GM18909 (cell line): ENCODE results near the gene PAPPA2.
"Not testable (repeated sequence)": the region's sequence is repeated elsewhere in the genome, so short reads cannot be mapped to it uniquely, and the experiment has no call there.

Source experiments
- ATAC-seq: cut with Tn5 transposase; IDR thresholded peaks from one replicate; pipeline ENCODE4 v1.9.1; 2021; ENCODE audit warnings: mild to moderate bottlenecking; ENCODE audit not compliant: unreplicated experiment, poor library complexity

PAPPA2 gene

GRCh38 chr1:176545034-176545639 lies 82.2 kb downstream of the PAPPA2 start:
- ATAC-seq = no peak

GRCh38 chr1:176546825-176547224 lies 83.8 kb downstream of the PAPPA2 start:
- no peak for ATAC-seq

GRCh38 chr1:176551146-176551545 lies 88.2 kb downstream of the PAPPA2 start:
- no peak for ATAC-seq

GRCh38 chr1:176552217-176552991 lies 89.4 kb downstream of the PAPPA2 start:
- ATAC-seq = no peak

- no peak for ATAC-seq
Observed at GRCh38 chr1:176552999-176553398, 90.0 kb downstream of the PAPPA2 start.

GRCh38 chr1:176556288-176556687 lies 93.3 kb downstream of the PAPPA2 start:
- ATAC-seq = no peak

GRCh38 chr1:176557543-176558258 lies 94.7 kb downstream of the PAPPA2 start:
- no peak for ATAC-seq

- no peak for ATAC-seq
Observed at GRCh38 chr1:176558561-176558960, 95.6 kb downstream of the PAPPA2 start.

- no peak for ATAC-seq
Observed at GRCh38 chr1:176559474-176559873, 96.5 kb downstream of the PAPPA2 start.

GRCh38 chr1:176559878-176560277 lies 96.9 kb downstream of the PAPPA2 start:
- peak; percentile 76 for ATAC-seq

- ATAC-seq = no peak
Observed at GRCh38 chr1:176560681-176561080, 97.7 kb downstream of the PAPPA2 start.

GRCh38 chr1:176561761-176562160 lies 98.8 kb downstream of the PAPPA2 start:
- not testable (repeated sequence) for ATAC-seq

GRCh38 chr1:176566004-176566975 lies 103.3 kb downstream of the PAPPA2 start:
- ATAC-seq = no peak

- ATAC-seq = no peak
Observed at GRCh38 chr1:176567190-176567794, 104.3 kb downstream of the PAPPA2 start.

- no peak for ATAC-seq
Observed at GRCh38 chr1:176568185-176568584, 105.2 kb downstream of the PAPPA2 start.

- ATAC-seq = no peak
Observed at GRCh38 chr1:176574756-176575155, 111.8 kb downstream of the PAPPA2 start.

GRCh38 chr1:176575991-176576390 lies 113.0 kb downstream of the PAPPA2 start:
- ATAC-seq = no peak

- no peak for ATAC-seq
Observed at GRCh38 chr1:176576670-176577069, 113.7 kb downstream of the PAPPA2 start.

GRCh38 chr1:176577646-176578197 lies 114.7 kb downstream of the PAPPA2 start:
- no peak for ATAC-seq
